Spleen (tissue), 7 donors: ENCODE data around the gene SLC16A3.

Experiments used
- POLR2AphosphoS5 ChIP-seq, 3 donors: sonication (generic); formaldehyde crosslinking; IDR thresholded peaks; one replicate each; pipeline ENCODE4 v1.5.1; 2017; ENCODE audit warnings: antibody characterized with exemption in 3 of 3
- TF ChIP-seq, protein P1 (sequence below), 11 experiments: fragments of 200-600 bp in 7 of 11; fragments of 450-650 bp in 4 of 11; sonication (generic) in 4 of 11; IDR thresholded peaks in 8 of 11; conservative IDR thresholded peaks in 3 of 11; 1 replicate in 7 of 11; 2 replicates in 4 of 11; pipeline versions ENCODE4 v1.4.0 to v1.8.0; 2016 to 2021; ENCODE audit warnings: antibody characterized with exemption in 11 of 11, inconsistent platforms in 4 of 11, mild to moderate bottlenecking in 1 of 11
- donor health status: DM: no; HTN: no; CAD: no; lungs with moderate emphysema.
- donor health status: DM: no; HTN: no; CAD: no.
- donor health status: DM: no; HTN: no; CAD: no.

DNA sequence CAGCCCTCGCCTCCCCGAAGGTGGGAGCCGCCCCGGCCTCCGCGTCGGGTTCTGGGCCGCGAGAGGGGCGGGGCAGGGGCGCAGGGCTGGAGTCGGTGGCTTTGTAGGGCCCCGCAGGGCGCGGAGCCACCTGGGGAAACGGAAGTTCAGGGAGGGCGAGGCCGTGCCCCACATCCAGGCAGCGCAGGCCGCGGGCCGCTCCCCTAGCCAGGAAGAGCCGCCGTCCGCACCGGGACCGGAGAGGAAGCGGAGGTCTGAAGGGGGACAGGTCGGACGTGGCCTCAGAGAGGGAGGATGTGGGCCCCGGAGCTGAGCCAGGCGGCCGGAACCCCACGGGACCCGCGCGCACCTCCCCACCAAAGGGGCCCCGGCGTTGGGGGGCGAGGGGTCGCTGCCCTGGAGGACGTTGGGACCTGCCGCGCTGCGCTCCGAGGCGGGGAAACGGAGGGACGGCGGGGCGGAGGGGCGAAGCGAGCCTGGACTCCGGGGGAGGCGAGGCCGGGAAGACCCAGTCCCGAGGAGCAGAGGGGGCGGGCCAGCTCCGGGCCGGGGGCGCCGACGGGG, 482 bp upstream of the SLC16A3 start:
- peak; percentile 86 to 96 (median 93) for TF ChIP-seq POLR2AphosphoS5 (IDR thresholded peaks at IDR 0.05)
- TF ChIP-seq, protein P1, sequence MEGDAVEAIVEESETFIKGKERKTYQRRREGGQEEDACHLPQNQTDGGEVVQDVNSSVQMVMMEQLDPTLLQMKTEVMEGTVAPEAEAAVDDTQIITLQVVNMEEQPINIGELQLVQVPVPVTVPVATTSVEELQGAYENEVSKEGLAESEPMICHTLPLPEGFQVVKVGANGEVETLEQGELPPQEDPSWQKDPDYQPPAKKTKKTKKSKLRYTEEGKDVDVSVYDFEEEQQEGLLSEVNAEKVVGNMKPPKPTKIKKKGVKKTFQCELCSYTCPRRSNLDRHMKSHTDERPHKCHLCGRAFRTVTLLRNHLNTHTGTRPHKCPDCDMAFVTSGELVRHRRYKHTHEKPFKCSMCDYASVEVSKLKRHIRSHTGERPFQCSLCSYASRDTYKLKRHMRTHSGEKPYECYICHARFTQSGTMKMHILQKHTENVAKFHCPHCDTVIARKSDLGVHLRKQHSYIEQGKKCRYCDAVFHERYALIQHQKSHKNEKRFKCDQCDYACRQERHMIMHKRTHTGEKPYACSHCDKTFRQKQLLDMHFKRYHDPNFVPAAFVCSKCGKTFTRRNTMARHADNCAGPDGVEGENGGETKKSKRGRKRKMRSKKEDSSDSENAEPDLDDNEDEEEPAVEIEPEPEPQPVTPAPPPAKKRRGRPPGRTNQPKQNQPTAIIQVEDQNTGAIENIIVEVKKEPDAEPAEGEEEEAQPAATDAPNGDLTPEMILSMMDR (IDR thresholded peaks at IDR 0.05 in 8 of 11, conservative IDR thresholded peaks at IDR 0.05 in 3 of 11): peak in 3 of 11 experiments; percentile 6 to 14 (median 12)
